Stimulated activated naive CD4-positive, alpha-beta T cell treated with Interleukin-2 at 50 U/mL for 16 hours (primary cell): ENCODE measurements around the gene CCDC85C.

ENCODE experiments used
- DNase-seq: peaks from one replicate; lab custom pipeline; 2025; lab: John Stamatoyannopoulos, UW

Gene CCDC85C

DNA sequence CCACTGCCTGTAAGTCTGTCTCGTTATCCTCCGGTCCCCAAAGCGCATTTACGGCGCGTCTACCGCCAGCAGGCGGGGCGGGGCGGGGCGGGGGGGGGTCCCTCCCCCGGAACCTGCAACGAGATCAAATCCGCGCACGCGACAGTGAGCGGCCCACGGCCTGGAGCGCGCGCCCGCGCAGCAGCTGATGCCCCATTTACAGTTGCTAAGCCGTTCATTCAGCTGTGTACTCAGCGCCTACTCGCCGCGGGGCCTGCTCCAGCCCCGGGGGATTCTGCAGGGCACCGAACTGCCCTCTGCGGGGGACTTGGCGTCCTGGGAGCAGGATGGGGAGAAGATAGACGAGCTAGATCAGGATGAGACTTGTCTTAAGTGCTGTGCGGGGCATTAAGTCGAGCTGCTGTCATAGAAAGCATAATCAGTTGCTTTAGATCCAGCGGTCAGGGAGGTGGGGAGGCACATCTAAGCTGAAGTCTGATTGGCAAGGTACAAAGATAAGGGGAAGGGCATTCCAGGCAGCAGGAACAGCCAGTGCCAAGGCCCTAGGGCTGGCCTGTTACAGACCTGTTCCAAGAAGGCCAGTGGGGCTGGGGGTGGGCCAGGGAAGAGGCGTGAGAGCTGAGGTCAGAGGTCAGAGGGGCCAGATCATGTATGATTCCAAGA, 1.4 kb upstream of the CCDC85C start:
- DNase-seq = peak; percentile 80

DNA sequence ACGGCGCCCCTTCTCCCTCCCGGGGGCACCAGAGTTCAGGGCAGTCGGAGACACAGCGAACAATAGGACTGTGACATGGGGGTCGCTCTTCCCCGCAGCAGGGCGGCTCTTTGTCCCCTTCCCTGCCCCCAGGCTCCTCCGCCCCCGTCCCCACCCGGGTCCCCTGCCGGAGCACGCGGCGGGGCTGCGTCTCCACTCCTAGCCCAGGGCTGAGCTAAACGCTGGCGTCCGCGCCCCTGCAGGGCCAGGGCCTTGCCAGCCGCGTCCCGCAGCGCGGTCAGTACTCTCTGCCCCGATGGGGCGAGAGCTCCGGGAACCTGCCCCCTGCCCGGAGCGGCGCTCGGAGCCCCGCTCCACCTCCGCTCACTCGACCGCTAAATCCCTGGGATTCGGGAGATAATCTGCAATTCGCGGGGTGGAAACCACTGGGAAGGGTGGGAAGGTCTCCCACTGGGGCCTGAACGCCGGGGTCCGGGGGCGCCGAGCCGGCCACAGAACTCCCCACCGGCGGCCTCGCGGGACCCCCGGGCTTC, 825 bp upstream of the CCDC85C start:
- DNase-seq = no peak

DNA sequence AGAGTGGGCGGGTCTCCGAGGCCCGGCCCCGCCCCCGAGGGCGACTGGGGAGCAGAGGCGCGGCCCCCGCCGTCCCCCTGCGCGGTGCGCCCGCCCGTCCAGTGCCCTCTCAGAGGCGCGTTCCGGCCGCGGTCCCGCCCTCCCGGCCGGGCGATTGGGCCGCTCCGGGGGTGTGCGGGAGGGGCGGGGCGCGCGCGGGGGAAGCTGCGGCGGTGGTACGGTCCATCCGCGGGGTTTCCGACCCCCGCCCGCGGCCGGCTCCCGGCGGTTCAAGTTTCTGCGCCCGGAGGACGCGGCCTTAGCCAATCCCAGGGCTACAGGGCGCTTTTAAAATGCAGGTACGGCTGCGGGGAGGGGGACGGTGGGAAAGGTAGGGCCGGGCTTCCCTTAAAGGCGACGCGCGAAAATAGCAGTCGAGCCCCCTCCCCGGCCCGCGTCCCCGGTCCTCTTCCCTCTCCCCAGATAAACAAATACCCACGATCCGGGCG, 315 bp upstream of the CCDC85C start:
- DNase-seq = peak; percentile 92

DNA sequence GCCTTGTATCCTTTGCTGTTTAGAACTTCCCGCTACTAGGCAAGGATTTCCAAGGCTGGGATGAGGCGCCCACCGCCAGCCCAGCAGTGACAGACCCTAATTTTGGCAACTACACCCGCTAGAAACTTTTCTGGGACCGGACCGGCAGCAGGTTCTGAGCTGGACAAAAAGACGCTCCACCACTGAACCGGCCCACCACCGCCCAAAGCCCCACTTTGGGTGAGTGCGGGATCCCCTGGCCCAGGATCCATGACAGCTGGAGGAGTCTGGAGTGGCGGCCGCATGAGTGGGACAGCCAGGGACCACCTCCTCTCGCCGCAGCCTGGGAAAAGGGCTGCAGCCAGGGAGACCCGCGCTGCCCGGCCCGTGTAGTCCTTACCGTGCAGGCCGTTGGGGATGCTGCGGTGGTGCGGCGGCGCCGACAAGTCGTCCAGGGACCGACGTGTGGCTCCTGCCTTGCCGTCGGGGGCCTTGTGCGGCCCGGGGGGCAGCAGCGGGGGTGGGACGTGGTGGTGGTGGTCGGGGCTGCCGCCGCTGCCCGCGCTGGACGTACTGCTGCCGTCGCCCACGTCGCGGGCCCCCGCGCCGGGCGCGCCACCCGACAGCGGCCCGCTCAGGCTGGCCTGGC, 1.1 kb downstream of the CCDC85C start:
- DNase-seq = no peak

DNA sequence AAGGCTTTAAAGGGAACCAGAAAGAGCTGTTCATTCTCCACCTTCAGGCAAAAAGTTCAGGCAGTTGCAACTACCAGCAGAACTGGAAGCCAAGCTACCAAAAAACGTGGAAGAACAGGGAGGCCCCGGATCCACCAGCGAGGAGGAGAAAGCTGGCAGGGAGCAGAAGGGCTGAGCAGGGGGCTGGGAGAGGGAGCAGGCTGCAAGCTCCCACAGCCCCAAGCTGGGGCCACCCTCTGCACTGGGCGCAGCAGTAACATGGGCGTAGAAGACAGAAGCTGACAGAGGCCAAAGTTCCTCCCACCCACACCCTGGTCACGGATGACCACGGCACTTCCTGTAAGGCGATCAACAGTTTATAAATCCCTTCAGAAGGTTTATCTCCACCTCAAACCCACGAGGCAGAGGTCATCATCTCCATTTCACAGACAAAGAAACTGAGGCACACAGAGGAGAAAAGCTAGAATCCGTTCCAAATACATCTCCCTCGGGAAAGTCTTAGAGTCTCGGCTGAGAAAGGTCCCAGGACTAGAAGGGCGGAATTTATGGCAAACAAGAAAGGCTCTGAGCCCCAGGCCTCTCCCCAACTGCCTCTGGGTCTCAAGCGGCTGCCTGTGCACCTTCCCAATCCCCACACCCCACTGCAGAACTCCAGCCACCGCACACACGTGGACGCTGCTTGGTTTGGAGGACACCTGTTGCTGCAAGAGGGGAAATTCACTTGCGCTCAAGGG, 1.8 kb downstream of the CCDC85C start:
- DNase-seq = no peak

DNA sequence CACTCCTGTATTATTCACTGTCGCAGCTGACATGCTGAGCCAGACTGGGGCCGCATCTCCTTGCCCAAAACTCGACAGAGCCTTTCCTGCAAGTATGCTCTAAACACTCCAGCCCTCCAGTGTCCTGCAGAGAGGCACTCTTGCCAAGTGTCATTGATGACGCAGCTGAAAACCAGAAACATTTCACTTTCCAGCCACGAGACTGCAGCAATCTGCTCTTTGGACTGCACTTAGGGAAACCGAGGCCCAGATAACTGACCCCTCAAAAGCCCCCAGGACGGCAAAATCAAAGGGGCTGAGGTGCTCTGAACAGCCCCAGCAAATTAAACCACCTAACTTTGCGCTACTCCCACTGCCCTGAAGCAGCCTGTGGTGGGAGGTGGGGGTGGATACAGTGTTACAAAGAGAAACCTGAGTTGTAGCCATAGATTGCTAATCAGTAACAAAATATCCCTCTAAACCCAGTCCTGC, 2.6 kb downstream of the CCDC85C start:
- DNase-seq = no peak

DNA sequence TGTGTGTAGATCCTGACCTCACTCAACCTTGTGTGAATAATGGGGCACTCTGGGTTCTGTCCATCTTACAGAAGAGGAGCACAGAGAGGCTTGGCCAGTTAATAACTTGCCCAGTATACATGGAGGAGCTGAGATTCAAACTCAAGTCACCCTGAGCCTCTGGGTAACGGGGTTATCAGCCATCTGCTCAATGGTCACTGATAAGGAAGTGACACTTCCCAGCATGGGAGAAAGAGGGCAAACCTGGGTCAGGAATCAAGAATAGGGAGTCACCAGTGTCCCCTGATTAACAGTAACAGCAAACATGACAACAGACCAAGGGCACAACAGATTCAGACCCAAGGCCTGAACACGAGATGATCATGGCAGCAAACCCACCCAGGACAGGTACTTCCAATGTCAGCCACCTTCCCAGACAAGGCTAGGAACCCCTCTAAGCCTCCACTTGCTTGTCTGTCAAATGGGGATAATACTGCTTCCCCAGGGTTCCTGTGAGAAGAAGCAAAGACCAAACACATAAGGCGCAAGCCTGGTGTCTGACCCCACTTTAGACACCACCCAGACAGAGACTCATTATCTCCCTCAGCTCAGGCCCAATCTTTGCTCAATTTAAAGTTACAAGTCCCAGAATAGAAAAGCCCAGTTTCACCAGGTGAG, 3.6 kb downstream of the CCDC85C start:
- DNase-seq = no peak

DNA sequence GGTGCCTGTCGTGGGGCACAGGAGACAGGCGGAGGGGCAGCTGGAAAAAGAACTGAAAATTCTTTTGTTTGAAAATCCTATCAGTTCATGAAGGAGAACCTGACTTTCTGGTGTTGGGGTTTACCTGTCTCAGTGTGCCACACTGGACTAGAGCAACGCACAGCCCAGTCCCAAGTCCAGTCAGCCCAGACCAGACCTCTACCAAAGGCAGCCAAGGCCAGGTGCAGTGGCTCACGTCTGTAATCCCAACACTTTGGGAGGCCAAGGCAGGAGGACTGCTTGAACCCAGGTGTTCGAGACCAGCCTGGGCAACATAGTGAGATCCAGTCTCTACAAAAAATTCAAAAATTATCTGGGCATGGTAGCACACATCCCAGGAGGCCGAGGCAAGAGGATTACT, 4.6 kb downstream of the CCDC85C start:
- no peak for DNase-seq

DNA sequence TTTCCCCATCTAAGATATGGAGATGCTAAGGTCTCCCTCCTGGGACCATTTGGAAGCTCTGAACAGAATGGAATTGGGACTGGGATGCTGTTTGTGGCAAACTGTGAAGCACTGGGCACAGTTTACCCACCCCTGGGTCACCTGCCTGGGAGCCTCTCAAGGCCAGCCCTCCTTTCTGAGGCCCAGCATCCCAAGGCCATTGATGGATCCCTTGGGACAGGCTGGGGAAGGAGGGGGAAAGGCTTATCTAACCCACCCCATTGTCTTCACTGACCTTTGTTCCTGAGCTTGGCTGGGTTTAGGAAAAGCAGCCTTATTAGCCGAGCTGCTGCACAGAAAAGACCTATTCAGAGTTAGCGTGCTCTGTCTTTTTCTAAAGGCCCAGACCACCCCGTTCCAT, 5.2 kb downstream of the CCDC85C start:
- no peak for DNase-seq

DNA sequence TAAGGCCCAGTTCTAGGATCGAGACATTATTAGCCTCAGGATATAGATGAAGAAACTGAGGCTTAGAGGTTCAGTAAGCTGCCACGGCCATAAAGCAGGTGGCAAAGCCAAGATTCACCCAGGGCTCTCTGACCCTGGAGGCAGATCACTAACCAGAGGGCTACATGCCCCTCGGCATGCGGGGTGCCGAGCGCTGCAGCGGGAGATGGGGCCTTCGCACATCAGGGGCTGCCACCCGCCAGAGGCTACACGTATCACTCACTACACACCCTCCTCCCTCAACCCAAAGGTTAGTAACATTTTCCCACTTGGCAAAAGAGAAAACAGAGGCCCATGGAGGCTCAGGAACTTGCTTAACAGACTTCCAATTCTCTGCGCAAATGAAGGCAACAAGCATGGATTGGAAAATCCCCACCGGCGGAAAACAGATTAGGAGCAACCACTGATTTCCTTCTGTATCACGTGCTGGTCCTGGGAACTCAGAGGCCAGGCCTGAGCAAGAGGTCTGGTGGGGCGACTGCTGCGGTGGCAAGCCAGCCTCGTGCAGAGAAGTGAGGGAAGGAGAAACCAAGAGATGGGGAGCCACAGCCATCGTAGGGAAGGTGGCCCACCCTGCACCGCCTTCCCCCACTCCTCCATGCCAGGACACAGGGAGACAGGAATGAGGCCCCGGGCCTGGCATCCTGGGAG, 6.0 kb downstream of the CCDC85C start:
- no peak for DNase-seq

DNA sequence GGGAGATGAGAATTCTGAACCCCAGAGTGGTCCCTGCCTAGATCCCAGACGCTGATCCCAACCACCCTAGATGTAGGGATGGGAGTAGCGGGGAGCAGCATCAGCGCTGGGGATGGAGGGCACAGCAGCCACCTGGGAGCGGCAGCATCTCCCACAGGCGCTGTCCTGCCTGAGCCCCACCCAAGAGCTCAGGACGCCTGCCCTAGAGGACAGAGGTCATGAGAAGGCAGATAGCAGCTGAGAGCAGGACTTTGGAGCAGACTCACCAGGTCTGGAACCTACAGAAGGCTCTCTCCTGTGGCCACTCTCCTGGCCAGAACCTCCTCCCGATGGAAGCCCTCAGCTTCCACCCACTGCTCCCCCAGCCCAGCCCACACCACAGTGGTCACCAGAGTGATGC, 7.2 kb downstream of the CCDC85C start:
- no peak for DNase-seq

DNA sequence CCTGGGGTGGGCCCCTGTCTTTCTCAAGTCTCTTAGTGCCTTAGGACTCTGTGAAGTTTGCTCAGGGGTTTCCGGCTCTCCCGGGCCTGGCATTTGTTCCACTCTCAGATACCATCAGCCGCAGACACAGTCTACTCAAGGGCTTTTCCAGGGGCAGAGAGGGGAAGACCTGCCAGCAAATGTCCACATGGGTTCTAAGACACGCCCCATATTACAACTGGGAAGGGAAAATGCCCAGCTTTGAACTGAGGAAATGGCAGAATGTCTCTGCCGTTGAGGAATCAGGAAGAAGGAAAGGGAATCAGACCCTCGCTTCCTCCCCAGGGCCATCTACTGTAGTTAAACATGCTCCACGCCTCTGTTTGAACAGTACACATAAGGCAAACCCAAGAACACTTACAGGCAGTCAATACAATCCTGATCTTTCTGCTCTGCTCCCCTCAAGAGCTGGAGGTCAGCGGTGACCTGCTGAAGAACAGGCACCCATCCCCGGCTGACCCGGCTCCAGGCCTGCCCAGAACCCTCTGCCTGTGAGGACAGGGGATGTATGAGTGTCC, 7.9 kb downstream of the CCDC85C start:
- DNase-seq = no peak

DNA sequence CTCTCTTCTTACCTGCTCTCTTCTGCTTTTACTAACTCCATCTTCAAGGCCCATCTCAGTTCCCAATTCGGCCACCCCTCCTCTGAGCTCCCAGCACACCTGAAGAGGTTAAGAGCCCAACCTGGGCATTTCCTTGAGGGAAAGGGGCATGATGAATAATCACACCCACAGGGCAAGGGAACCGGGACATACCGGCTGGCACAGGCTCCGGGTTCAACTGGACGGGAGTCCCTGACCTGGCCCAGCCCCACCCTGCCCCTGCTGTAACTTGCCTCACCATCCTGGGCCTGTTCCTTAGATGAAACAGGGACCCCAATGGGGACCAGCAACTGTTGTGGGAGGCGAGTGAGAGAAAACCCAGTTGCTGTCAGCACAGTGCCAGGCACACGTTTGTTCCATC, 8.5 kb downstream of the CCDC85C start:
- DNase-seq = no peak

DNA sequence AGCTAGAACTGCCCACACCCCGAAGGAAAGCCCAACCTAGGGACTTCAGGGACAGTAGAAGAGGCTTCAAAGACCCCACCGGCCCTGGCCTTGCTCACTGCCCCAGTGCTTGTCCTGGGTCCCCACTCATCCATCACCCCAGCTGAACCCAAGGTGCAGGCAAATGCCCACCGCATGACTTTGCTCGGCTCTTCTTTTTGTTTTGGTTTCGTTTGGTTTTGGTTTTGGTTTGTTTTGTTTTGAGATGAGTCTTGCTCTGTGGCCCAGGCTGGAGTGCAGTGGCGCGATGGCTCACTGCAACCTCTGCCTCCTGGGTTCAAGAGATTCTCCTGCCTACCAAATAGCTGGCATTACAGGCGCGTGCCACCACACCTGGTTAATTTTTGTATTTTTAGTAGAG, 9.0 kb downstream of the CCDC85C start:
- DNase-seq = peak; percentile 53

DNA sequence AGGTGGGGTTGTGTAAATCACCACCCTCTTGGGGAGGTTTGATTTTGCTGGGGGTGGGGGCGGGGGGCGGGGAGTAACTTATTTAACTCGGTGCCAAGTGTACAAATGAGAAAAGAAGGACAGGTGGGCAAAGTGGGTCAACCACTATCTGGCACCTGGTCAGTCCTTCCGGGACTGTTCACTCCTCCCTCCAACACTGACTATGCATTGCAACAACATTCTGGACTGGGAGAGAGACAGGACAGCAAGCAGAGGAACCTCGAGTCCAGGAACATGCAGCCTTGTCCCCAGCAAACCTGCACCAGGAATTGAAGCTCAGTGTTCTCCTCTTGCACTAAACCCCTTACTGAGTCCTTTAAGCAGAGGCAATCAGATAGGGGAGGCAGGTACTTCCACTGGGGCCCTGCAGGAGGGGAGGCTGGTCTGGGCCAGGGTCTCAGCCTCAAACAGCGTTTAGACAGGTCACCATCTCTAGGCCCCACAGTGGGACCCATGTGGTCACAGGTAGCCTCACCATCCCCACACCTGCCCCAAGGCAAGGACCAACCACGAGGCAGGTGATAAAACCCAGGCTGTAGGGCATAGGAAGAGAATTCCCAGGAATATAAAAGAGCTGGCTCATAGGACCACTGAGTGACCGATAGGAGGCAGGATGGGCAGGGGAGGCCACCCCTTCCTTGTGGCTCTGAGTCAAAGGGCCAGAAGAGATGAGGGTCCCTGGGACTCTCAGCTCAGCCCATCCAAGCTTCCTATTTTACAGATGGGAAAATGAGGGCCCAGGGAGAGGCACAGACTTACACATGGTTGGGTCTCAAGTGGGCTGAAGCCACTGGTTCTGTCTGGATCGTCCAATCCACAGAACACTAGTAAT, 9.8 kb downstream of the CCDC85C start:
- no peak for DNase-seq

DNA sequence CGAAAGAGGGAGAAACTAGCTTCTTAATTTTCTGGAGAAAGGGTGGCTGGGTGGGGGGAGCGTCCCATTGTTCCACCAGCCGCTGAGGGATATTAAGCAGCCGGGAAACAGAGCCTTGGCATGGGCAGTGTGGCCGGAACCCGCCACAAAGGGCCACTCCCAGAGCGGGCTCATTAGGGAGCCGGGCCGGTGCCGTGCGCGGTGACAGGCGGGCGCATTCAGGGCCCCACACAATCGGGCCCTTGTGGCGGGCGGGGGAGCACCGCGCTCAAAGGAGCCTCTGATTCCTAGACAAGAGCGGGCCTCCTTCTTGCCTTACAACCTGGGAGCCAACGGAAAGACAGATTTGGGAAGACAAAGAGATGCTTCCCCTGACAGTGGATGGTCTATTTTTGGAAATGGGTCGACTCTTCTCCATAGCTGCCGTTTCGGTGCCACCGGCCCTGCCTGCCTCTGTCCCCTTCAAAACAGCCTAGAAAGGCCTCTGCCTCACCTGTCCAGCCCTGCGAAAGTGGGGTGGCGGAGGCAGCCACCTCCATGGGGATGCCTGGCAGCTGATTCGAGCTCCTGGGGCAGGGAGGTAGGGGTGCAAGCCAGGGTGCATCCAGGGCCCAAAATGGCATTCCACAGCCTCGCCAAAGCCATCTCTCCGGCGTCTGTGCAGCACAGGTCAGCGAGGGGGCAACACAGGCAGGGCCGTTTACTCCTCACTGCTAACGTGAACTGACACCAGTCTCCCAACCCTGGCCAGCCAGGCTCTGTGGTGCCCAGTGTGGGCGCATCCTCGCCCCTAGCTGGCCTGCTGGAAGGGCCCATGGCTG, 10.9 kb downstream of the CCDC85C start:
- DNase-seq = no peak

DNA sequence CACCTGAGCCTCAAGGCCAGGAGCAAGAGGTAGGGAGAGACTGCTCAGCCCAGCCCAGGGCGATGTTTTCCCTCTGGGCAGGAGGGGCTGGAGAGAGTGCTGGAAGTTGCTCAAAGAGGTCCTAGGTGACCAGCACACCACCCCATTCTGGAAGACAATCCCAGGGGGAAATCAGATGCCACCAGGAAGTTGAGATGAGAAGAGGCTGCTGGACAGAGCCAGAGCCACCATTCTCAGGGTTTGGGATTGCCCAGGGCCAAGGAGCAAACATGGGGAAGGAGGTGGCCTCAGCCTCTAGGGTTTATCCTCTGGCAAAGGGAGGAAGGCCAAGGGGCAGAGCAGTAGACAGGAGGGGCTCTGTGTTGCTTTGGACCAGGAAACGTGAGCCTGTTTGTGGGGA, 11.6 kb downstream of the CCDC85C start:
- DNase-seq = no peak

DNA sequence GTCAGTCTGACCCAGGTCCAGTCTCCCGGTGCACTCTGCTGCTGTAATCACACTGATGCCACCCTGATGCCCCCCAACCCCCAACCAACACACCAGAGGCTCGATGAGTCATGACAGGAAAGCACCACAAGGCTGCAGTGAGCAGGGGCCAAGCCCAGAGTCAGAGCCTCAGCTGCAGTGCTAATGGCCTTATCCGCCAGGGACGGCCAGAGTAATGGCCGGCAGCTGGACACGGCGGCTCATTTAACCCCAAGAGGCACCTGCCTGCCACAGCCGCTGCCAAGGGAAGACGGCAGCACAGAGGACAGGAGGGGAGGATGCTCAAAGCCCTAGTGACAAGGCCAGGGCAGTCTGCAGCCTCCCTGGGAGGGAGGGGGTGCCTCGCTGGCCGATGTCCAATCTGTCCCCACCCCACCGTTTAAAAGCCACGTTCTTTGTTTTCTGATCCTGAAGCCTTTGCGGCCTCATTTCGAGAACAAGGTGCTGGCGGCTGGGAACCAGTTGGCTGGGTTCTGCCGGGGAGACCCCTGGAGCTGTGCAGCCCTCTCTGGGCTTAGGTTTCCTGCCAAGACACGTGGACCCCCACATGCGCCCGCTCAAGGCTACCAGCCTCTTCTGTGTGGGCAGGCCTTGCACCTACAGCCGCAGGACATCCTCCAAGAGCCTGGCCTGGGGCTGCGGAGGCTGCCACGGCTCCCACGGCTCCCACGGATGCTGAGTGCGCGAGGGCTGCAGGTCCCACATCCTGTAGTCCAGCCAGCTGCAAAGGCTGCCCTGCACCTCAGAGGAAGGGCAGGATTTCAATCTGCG, 13.1 kb downstream of the CCDC85C start:
- no peak for DNase-seq
